Endothelial cell of umbilical vein (primary cell): ENCODE results near the gene DNAJC6. TPM values are rescaled to one million over a fixed set of nuclear protein-coding genes. Genes with fewer than 3 reads are reported as not detected.

Source experiments
- BruUV-seq: library from RNA; stranded (reverse); fragments of 400-500 nt; replicated peaks from 2 replicates; lab custom pipeline; 2021; lab: Mats Ljungman, UMichigan
- CTCF ChIA-PET: fragments of 300-600, 350-600 bp; sonication (Branson Sonifier 250); formaldehyde crosslinking; loops from one replicate; lab custom pipeline; 2021; ENCODE audit warnings: antibody characterized with exemption, inconsistent platforms; lab: Charles Lee
- POLR2A ChIA-PET: fragments of 300-600, 350-600 bp; sonication (Branson Sonifier 250); formaldehyde crosslinking; loops from one replicate; lab custom pipeline; 2021; ENCODE audit warnings: antibody characterized with exemption, inconsistent platforms; lab: Charles Lee
- DNase-seq: peaks from one replicate; pipeline ENCODE4 v3.0.0-alpha.2; 2011; ENCODE audit warnings: low read depth, low spot score
- FAIRE-seq: peaks from 2 replicates; lab custom pipeline; 2011; peaks lifted over from hg19 to GRCh38; lab: Jason Lieb, UNC
- H2AFZ ChIP-seq: 2 replicates; pipeline ENCODE4 v1.6.0; 2012; ENCODE audit warnings: low read depth, low read length, control low read depth, inconsistent platforms
- H3K27ac ChIP-seq: 2 replicates; pipeline ENCODE4 v1.5.1; 2011; ENCODE audit warnings: low read depth, mild to moderate bottlenecking, control low read depth, low read length, moderate library complexity; ENCODE audit not compliant: insufficient read depth
- H3K27me3 ChIP-seq, 2 experiments: 2 replicates each; pipeline versions ENCODE4 v1.6.0 to v1.6.1; 2011; ENCODE audit warnings: low read length in 2 of 2, mixed read lengths in 1 of 2; ENCODE audit not compliant: control insufficient read depth in 2 of 2, insufficient read depth in 2 of 2
- H3K36me3 ChIP-seq, 2 experiments: 2 replicates in 1 of 2; 3 replicates in 1 of 2; pipeline ENCODE4 v1.5.1; 2011; ENCODE audit warnings: low read length in 2 of 2, mild to moderate bottlenecking in 1 of 2, moderate library complexity in 1 of 2; ENCODE audit not compliant: control insufficient read depth in 2 of 2, insufficient read depth in 2 of 2; ENCODE audit errors: extremely low read depth in 1 of 2
- H3K4me1 ChIP-seq: 3 replicates; pipeline ENCODE4 v1.5.1; 2011; ENCODE audit warnings: mild to moderate bottlenecking, low read length; ENCODE audit not compliant: control insufficient read depth, insufficient read depth; ENCODE audit errors: extremely low read depth
- H3K4me2 ChIP-seq: 2 replicates; pipeline ENCODE4 v1.6.1; 2011; ENCODE audit warnings: low read length, control low read depth, mixed read lengths; ENCODE audit not compliant: insufficient read depth
- H3K4me3 ChIP-seq, 3 experiments: fragments of 200-600 bp in 1 of 3; sonication (generic), shearing (Covaris generic) in 1 of 3; replicated peaks in 1 of 3; 2 replicates each; pipeline ENCODE4 v1.5.1; 2011 to 2016; ENCODE audit warnings: control low read depth in 3 of 3, low read length in 3 of 3, mild to moderate bottlenecking in 2 of 3, inconsistent platforms in 1 of 3, low read depth in 1 of 3, moderate library complexity in 1 of 3; ENCODE audit not compliant: insufficient read depth in 1 of 3
- H3K79me2 ChIP-seq: 2 replicates; pipeline ENCODE4 v1.6.0; 2012; ENCODE audit warnings: low read length, inconsistent platforms; ENCODE audit not compliant: control insufficient read depth, insufficient read depth
- H3K9ac ChIP-seq: replicated peaks from 2 replicates; pipeline ENCODE3; 2011; ENCODE audit warnings: low read length, control low read depth; ENCODE audit not compliant: insufficient read depth; ENCODE audit errors: extremely low read depth
- H3K9me1 ChIP-seq: replicated peaks from 3 replicates; pipeline ENCODE4 v1.6.0; 2011; ENCODE audit warnings: mild to moderate bottlenecking, low read length; ENCODE audit not compliant: control insufficient read depth, insufficient read depth; ENCODE audit errors: extremely low read depth
- H3K9me3 ChIP-seq: replicated peaks from 2 replicates; pipeline ENCODE4 v1.5.1; 2012; ENCODE audit warnings: low read length, inconsistent platforms; ENCODE audit not compliant: control insufficient read depth, insufficient read depth
- H4K20me1 ChIP-seq: replicated peaks from 2 replicates; pipeline ENCODE3; 2011; ENCODE audit warnings: mild to moderate bottlenecking, low read length; ENCODE audit not compliant: control insufficient read depth, insufficient read depth; ENCODE audit errors: extremely low read depth
- EZH2 ChIP-seq: IDR thresholded peaks from 2 replicates; pipeline ENCODE4 v1.6.1; 2012; ENCODE audit warnings: borderline replicate concordance, low read depth, mild to moderate bottlenecking, moderate library complexity, low read length, inconsistent platforms; ENCODE audit not compliant: severe bottlenecking
- FOS ChIP-seq: IDR thresholded peaks from 2 replicates; pipeline ENCODE4 v1.6.1; 2011; ENCODE audit warnings: mild to moderate bottlenecking, low read length, moderate library complexity, borderline replicate concordance; ENCODE audit not compliant: insufficient read depth
- GATA2 ChIP-seq: IDR thresholded peaks from 2 replicates; pipeline ENCODE4 v1.7.0; 2011; ENCODE audit warnings: low read depth, mild to moderate bottlenecking, moderate library complexity, mixed read lengths, low read length; ENCODE audit not compliant: insufficient read length, insufficient read depth
- JUN ChIP-seq: IDR thresholded peaks from 2 replicates; pipeline ENCODE4 v1.6.1; 2011; ENCODE audit warnings: borderline replicate concordance, low read depth; ENCODE audit not compliant: insufficient read length, insufficient read depth
- MYC ChIP-seq: IDR thresholded peaks from one replicate; pipeline ENCODE4 v1.6.1; 2011; ENCODE audit warnings: mild to moderate bottlenecking, low read depth, low read length
- POLR2A ChIP-seq: IDR thresholded peaks from 2 replicates; pipeline ENCODE4 v1.6.1; 2012; ENCODE audit warnings: low read depth, mild to moderate bottlenecking, control low read depth, low read length
- POLR2AphosphoS5 ChIP-seq: IDR thresholded peaks from 2 replicates; pipeline ENCODE4 v1.6.1; 2012; ENCODE audit warnings: low read depth, mild to moderate bottlenecking, control low read depth, low read length, moderate library complexity; ENCODE audit not compliant: insufficient read depth
- dilution Hi-C: fragments of 300-500 bp; cut with MboI; formaldehyde crosslinking; loops from one replicate; pipeline ENCODE4 v1.15.0; 2019; ENCODE audit warnings: low sequenced_read_pairs; ENCODE audit not compliant: extremely low pct_ligation_motif_present
- intact Hi-C: fragments of 100-400 bp; cut with micrococcal nuclease; formaldehyde crosslinking; loops from one replicate; pipeline ENCODE4 v1.10.0; 2022
- polyA plus RNA-seq, 4 experiments: library from polyadenylated mRNA; depleted of rRNA in 3 of 4; stranded (reverse) in 3 of 4; unstranded in 1 of 4; fragments of >200 nt; gene quantifications; 2 replicates each; pipeline versions ENCODE4 v1.2.1 to v1.2.3, GENCODE V29; 2011 to 2012; ENCODE audit warnings: missing spikeins in 1 of 4
- total RNA-seq: library from RNA; stranded (reverse); gene quantifications from 2 replicates; pipeline ENCODE4 v1.2.3, GENCODE V29; 2021
- TF ChIP-seq, protein P1 (sequence below): IDR thresholded peaks from 2 replicates; pipeline ENCODE4 v1.6.1; 2011; ENCODE audit not compliant: insufficient read depth, insufficient read length
- TF ChIP-seq, protein P2 (sequence below), 2 donors: IDR thresholded peaks; 1 replicate in 1 of 2; 2 replicates in 1 of 2; pipeline ENCODE4 v1.5.1; 2011; ENCODE audit warnings: low read length in 2 of 2, mild to moderate bottlenecking in 2 of 2, moderate library complexity in 2 of 2, control low read depth in 1 of 2, inconsistent platforms in 1 of 2, low read depth in 1 of 2; ENCODE audit not compliant: insufficient read depth in 1 of 2; ENCODE audit errors: extremely low read depth in 1 of 2

DNAJC6 gene
- total and polyA plus RNA-seq, 2 donors (not counting 3 experiments of a cell fraction or from before 2014, with no cell fraction given), result 2.3 to 4.9 TPM

DNA sequence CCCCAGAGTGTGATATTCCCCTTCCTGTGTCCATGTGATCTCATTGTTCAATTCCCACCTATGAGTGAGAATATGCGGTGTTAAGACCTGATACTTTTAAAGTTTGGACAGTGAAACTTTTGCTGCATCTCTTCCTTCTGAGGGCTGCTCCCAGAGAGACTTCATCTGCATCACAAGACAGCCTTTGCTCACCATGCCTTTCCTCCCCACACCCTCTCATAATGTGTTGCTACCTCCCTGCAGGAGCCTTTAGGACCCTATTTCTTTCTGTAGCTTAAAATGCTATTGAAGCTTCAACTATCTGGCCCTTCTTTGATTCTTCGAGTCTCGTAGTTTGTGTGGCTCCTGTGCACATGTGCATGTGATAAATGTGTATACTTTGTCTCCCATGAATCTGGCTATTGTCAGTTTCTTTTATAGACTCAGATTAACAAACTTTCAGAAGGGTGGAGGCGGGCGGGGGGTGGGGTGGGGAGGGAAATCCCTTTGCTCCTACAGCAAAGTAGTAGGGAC, 134.8 kb downstream of the DNAJC6 start:
- no peak for FAIRE-seq
- no peak overlapping the region for H3K4me2 ChIP-seq
- CTCF ChIA-PET, result no interaction called here

More for the DNA sequence above, 134.8 kb downstream of the DNAJC6 start:
- BruUV-seq, result no TSS peak
- Histone ChIP-seq H3K79me2 (no peaks in the 10 kb centered on the region), H2AFZ (no peak overlapping the region), H3K4me1 (no peaks in the 10 kb centered on the region), H3K27me3 (no peaks in the 10 kb centered on the region), H3K27ac (no peak overlapping the region), H4K20me1 (no peaks in the 10 kb centered on the region), H3K4me3 (no peak overlapping the region), H3K9ac (no peak overlapping the region), H3K36me3 (no peaks in the 10 kb centered on the region), H3K9me1 (no peaks in the 10 kb centered on the region), H3K9me3 (no peaks in the 10 kb centered on the region)
- intact Hi-C loops (no loop called here), dilution Hi-C loops (no loop called here)
- TF ChIP-seq POLR2AphosphoS5 (no peak), EZH2 (no peak), GATA2 (no peak), JUN (no peak), POLR2A (no peak), MYC (no peak), FOS (no peak)
- TF ChIP-seq, protein P1, sequence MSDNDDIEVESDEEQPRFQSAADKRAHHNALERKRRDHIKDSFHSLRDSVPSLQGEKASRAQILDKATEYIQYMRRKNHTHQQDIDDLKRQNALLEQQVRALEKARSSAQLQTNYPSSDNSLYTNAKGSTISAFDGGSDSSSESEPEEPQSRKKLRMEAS, result no peak
- TF ChIP-seq, protein P2, sequence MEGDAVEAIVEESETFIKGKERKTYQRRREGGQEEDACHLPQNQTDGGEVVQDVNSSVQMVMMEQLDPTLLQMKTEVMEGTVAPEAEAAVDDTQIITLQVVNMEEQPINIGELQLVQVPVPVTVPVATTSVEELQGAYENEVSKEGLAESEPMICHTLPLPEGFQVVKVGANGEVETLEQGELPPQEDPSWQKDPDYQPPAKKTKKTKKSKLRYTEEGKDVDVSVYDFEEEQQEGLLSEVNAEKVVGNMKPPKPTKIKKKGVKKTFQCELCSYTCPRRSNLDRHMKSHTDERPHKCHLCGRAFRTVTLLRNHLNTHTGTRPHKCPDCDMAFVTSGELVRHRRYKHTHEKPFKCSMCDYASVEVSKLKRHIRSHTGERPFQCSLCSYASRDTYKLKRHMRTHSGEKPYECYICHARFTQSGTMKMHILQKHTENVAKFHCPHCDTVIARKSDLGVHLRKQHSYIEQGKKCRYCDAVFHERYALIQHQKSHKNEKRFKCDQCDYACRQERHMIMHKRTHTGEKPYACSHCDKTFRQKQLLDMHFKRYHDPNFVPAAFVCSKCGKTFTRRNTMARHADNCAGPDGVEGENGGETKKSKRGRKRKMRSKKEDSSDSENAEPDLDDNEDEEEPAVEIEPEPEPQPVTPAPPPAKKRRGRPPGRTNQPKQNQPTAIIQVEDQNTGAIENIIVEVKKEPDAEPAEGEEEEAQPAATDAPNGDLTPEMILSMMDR (IDR thresholded peaks at IDR 0.05; ENCODE audit: extremely low read depth in 1 of 2, insufficient read depth in 1 of 2, low read depth in 1 of 2, low read length in 2 of 2), result no peak
- POLR2A ChIA-PET, result no interaction called here
- DNase-seq, result no peak
